SIG-M5 (cell line): ENCODE measurements around the gene TMEM223.
"Not testable (repeated sequence)": the region's sequence is repeated elsewhere in the genome, so short reads cannot be mapped to it uniquely, and the experiment has no call there.

Experiments
- DNase-seq: peaks from one replicate; lab custom pipeline; 2025; lab: John Stamatoyannopoulos, UW

Gene TMEM223

GRCh38 chr11:62791501-62792201, at the start of gene TMEM223:
Gene TMEM223 (minus strand): TSS chr11:62792006. CDS start chr11:62791994, 12 bp downstream.
- no peak for DNase-seq

DNA sequence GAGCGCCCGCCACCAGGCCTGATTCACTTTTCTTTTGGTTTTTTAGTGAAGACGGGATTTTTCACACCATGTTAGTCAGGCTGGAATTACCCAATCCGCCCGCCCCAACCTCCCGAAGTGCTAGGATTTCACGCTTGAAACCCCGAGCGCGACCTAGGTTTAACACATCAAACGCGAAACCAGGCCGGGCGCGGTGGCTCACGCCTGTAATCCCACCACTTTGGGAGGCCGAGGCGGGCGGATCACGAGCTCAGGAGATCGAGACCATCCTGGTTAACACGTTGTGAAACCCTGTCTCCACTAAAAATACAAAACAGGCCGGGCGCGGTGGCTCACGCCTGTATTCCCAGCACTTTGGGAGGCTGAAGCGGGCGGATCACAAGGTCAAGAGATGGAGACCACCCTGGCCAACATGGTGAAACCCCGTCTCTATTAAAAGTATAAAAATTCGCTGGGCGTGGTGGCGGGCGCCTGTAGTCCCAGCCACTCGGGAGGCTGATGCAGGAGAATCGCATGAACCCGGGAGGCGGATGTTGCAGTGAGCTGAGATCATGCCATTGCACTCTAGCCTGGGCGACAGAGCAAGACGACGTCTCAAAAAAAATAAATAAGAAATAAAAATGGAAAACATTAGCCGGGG, 49.0 kb upstream of the TMEM223 start:
- DNase-seq: peak; percentile 32

- DNase-seq: peak; percentile 80
Measured at GRCh38 chr11:62839050-62839945, 47.5 kb upstream of the TMEM223 start, which contains the start of gene WDR74. Gene WDR74 (minus strand): TSS chr11:62839590. CDS start chr11:62839570, 20 bp downstream.

- no peak for DNase-seq
Measured at GRCh38 chr11:62835336-62835735, 43.5 kb upstream of the TMEM223 start.

DNA sequence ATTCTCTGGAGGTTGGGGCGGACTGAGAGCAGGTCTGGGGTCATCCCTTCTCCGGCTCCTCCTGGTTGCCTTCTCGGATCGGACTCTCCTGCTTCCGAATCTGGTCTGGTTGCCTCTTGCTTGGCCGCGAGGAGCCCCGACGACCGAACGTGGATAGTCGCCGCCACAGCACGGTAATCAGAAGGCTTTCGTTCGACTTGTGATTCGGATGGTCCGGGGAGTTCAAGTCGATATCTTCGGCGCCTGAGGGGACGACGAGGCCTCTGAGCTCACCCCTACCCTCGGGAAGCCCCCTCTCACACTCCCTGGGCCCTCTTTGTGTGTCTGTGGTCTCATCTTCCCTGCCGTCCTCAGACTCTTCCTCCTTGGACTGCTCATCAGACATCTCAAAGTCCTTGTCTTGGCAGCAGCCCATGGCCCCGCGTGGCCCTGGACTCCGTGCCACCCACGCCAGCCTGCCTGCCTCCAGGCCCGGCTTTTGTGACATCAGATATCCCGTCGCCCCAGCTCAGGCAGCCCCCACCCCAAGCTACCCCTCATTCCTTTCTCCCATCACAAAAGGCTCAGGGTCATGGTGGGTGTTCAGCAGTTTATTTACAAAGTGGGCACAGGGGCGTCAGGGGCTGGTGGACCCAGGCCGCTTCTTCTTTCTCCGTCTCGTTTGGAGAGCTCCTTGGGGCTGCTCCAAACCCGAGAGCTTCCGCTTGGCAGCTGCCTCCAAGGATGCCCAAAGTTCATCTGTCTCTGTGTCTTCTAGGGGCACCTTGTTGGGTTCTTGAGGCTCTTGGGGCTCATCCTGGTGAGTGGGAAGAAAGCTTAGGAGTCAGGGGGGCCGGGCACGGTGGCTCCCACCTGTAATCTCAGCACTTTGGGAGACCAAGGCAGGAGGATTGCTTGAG, 40.8 kb upstream of the TMEM223 start, which contains the start of gene TEX54:
Gene TEX54 (minus strand): TSS at position 506 of the 899 bp plus-strand sequence.
- DNase-seq: no peak

DNA sequence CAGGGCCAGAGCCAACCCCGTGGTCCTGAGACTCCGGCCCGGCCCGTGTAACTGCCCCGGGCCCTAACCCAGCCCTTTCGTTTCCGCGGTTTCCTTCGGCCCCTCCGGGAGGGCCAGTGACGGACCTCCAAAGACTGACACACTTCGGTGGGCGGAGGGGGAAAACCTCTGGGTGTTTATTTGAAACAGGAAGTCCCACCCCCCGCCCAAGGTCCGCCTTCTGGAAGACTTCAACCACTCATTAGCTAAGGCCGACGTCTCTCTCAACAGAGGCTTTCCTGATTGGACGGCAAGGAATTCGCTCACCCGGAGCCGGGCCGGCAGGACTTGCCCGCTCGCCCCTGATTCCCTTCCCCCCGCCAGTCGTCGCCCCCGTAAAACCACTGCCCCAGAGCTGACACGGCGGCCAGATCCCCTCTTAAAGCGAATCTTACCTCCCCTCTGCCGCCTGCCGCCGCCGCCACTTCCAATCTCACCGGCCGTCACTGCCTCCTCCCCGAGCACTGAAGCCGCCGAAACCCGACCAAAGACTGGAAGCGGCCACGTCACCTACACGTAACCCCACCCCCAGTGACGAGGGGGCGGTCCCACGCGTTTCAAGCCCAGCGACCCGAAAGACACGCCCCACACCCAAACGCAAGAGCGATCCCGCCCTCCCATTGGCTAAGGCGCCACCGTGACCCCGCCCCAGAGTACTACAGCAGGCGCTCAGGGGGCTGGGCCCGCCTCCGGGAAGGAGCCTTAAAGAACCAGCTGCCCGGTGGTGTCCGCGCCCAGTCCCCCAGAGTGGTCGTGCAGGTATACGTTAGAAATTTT, 39.9 kb upstream of the TMEM223 start, which contains the start of gene STX5:
Gene STX5 (minus strand): TSS at position 532 of the 816 bp plus-strand sequence. CDS start 808 bp downstream, outside the sequence.
- DNase-seq: peak; percentile 76

GRCh38 chr11:62830904-62831519, 39.2 kb upstream of the TMEM223 start:
- DNase-seq: no peak

GRCh38 chr11:62828130-62828529, 36.3 kb upstream of the TMEM223 start:
- DNase-seq: not testable (repeated sequence)

DNA sequence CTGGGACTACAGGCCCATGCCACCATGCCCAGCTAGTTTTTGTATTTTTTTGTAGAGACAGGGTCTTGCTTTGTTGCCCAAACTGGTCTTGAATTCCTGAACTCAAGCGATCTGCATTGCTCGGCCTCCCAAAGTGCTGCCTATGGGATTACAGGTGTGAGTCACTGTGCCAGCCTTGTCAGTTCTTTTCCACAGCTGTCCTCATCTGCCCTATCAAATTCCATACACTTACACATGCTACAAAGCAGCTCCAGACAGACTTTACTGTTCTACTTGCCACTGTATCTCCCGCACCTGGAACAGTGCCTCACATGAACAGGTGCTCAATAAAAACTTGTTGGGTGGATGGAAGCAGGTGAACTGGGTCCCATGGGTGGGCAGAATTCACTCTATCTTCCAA, 31.9 kb upstream of the TMEM223 start:
- DNase-seq: no peak

DNA sequence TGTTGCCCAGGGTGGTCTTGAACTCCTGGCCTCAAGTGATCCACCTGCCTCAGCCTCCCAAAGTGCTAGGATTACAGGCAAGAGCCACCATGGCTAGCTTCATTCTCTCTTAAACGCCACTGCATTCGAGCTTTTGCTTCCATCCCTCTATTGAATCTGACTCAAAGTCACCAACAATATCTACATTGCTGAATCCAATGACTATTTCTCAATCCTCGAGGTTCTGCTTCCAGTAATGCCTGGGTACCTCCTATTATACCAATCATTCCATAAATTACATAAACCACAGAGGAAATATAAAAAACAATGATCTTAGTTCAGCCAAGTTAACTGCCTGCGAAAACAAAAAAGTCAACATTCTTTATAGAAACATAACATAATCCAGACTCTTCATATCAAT, 25.3 kb upstream of the TMEM223 start:
- no peak for DNase-seq

DNA sequence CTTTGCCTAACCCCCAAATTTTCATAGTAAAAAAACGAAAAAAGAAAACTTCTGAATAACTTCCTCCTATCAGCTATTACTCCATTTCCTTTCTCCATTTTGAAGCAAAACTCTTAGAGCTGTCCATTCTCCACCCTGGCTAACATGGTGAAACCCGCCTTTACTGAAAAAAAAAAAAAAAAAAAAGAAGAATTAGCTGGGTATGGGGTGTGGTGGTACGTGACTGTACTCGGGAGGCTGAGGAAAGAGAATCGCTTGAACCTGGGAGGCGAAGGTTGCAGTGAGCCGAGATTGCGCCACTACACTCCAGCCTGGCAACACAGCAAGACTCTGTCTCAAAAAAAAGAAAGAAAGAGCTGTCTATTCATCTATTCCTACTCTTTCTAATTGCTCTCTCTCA, 24.8 kb upstream of the TMEM223 start:
- no peak for DNase-seq

- DNase-seq: no peak
Measured at GRCh38 chr11:62811659-62812058, 19.9 kb upstream of the TMEM223 start.

- DNase-seq: no peak
Measured at GRCh38 chr11:62810748-62811147, 18.9 kb upstream of the TMEM223 start.

DNA sequence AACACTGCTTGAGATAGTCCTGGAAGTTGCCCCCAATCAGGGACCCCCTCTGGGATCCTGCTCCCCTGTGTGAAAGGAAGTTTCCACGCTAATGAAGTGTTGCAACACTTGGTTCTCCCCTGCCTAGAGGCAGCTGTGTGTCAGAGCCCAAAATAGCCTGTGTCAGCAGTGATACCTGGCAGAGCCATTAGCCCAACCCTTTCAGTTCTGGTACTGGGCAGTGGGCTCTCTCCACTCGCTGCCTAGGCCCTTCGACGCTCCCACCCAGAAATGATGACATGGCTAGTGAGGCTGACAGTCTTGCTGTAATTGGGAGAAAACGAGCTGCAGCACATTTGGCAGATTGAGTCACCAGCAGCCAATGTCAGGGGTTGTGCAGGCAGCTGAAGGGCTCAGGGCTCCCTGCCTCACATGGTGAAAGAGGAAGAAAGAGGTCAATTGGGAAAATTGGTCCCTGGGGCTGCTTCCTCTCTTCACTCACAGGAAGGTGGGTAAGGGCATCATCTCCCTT, 14.9 kb upstream of the TMEM223 start:
- DNase-seq: peak; percentile 33

DNA sequence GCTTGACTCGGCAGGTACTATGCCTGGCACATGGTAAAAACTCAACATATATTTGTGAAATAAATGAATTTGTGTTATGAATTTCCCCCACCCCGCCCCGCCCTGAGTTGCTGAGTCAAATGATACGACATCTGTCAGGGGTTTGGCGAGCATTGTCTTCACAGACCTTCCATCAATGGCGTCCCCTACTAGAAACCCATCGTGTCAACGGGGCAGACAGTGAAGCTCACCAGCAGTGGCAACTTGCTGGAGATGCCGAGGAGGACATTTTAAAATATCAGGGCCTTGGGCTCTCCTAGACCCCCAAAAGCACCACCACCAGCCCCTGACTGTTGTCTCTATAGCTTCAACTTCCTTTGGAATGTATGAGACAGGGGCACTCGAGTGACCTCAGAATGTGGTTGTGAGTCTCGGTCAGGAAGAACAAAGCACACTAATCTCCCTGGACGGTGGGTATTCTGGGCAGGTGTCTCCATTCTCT, 14.2 kb upstream of the TMEM223 start:
- DNase-seq: no peak

- DNase-seq: peak; percentile 33
Measured at GRCh38 chr11:62805076-62805892, 13.5 kb upstream of the TMEM223 start, which contains the start of gene NXF1. Gene NXF1 (minus strand): TSS chr11:62805440. CDS start chr11:62805356, 84 bp downstream.

DNA sequence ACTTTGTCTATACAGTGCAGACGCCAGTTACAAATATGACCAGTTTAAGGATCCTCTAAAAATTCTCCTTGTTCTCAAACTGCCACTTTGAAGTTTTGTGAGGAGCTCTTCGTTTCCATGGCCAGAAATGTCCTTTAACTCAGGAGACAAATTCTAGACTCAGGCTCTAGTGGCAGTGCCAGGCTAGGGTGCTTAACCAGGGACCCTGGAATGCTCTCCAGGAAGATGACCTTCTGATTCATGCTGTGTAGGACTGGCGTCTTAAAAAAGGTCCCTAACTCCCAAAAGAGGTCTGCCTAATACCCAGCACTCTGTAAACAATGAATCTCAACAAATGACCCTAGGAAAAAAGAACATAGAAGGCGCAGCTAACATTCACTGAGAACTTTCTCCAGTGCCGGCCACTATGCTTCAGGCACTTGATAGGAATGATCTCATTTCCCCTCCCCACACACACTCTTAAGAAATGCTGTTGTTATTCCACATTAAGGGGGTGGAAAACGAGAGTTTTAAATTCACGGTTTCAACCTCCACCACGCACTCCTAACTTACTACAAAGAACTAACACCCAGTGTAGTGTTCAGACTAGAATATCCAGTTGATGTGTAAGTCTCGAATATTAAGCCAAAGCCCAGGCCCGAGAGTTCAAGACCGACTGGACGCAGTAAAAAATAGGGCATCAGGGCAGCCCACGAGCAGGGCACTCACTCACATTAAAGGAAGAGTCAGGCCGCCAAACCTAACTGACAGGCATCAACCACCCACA, 12.7 kb upstream of the TMEM223 start:
- no peak for DNase-seq

- no peak for DNase-seq
Measured at GRCh38 chr11:62801071-62801470, 9.3 kb upstream of the TMEM223 start.
